Panc1 (cell line): ENCODE data around the gene UBE3B. TPM values are rescaled to one million over a fixed set of nuclear protein-coding genes. Genes with fewer than 3 reads are reported as not detected.

Experiments used
- ATAC-seq: fragments of 200-7000 bp; cut with Tn5 transposase; 2 replicates; pipeline ENCODE4 v1.9.1; 2020; ENCODE audit warnings: mild to moderate bottlenecking, moderate library complexity
- BruUV-seq: library from RNA; stranded (reverse); fragments of 400-500 nt; replicated peaks from 2 replicates; lab custom pipeline; 2021; lab: Mats Ljungman, UMichigan
- CTCF ChIA-PET: fragments of 300-600 bp; sonication (Branson Sonifier 250); formaldehyde crosslinking; loops from one replicate; lab custom pipeline; 2022; ENCODE audit warnings: antibody characterized with exemption; lab: Charles Lee
- POLR2A ChIA-PET: fragments of 300-600 bp; sonication (Branson Sonifier 250); formaldehyde crosslinking; loops from one replicate; lab custom pipeline; 2022; ENCODE audit warnings: antibody characterized with exemption; lab: Charles Lee
- DNase-seq: peaks from one replicate; pipeline ENCODE4 v3.0.0-alpha.2; 2010; ENCODE audit warnings: low read depth, low spot score
- H3K27ac ChIP-seq: 2 replicates; pipeline ENCODE4 v1.5.1; 2011; ENCODE audit warnings: mild to moderate bottlenecking, low read length, inconsistent platforms
- H3K27me3 ChIP-seq: fragments of 200-500 bp; sonication (Bioruptor generic); 2 replicates; pipeline ENCODE4 v1.6.0; 2014; ENCODE audit warnings: low read length, inconsistent platforms; ENCODE audit not compliant: control insufficient read depth, insufficient read depth
- H3K36me3 ChIP-seq: fragments of 200-500 bp; sonication (Bioruptor generic); 2 replicates; pipeline ENCODE4 v1.5.1; 2014; ENCODE audit warnings: inconsistent platforms, mild to moderate bottlenecking, low read length, moderate library complexity; ENCODE audit not compliant: control insufficient read depth, insufficient read depth
- H3K4me1 ChIP-seq: 2 replicates; pipeline ENCODE4 v1.5.1; 2011; ENCODE audit warnings: inconsistent platforms, mild to moderate bottlenecking, low read length, moderate library complexity; ENCODE audit not compliant: control insufficient read depth, insufficient read depth
- H3K4me3 ChIP-seq, 2 experiments: 2 replicates each; pipeline ENCODE4 v1.5.1; 2011 to 2012; ENCODE audit warnings: low read depth in 2 of 2, low read length in 2 of 2, mild to moderate bottlenecking in 2 of 2, inconsistent platforms in 1 of 2, moderate library complexity in 1 of 2
- H3K9me3 ChIP-seq: fragments of 200-500 bp; sonication (Bioruptor generic); 2 replicates; pipeline ENCODE4 v1.5.1; 2014; ENCODE audit warnings: low read depth, mild to moderate bottlenecking, inconsistent platforms, low read length, moderate library complexity; ENCODE audit not compliant: control insufficient read depth, insufficient read depth
- POLR2AphosphoS5 ChIP-seq: IDR thresholded peaks from 2 replicates; pipeline ENCODE4 v1.6.1; 2012; ENCODE audit warnings: mild to moderate bottlenecking, low read depth, low read length, moderate library complexity
- SIN3A ChIP-seq: IDR thresholded peaks from 2 replicates; pipeline ENCODE4 v1.6.1; 2012; ENCODE audit warnings: low read depth, mild to moderate bottlenecking, low read length, moderate library complexity, borderline replicate concordance; ENCODE audit not compliant: insufficient read depth
- TCF7L2 ChIP-seq: IDR thresholded peaks from 2 replicates; pipeline ENCODE4 v1.6.1; 2011; ENCODE audit warnings: mild to moderate bottlenecking, low read depth, low read length, inconsistent platforms
- in situ Hi-C: cut with HindIII; loops from 2 replicates; pipeline ENCODE4 v1.10.0; 2016; ENCODE audit warnings: low sequenced_read_pairs, low pct_unique_long_range_greater_than_20kb
- intact Hi-C: fragments of 100-400 bp; cut with micrococcal nuclease; formaldehyde crosslinking; loops from one replicate; pipeline ENCODE4 v1.10.0; 2022; ENCODE audit not compliant: unreplicated experiment
- total RNA-seq: library from RNA; stranded (reverse); gene quantifications from one replicate; pipeline ENCODE4 v1.2.1, GENCODE V29; 2021; ENCODE audit not compliant: unreplicated experiment
- TF ChIP-seq, protein P1 (sequence below): fragments of 450-650 bp; IDR thresholded peaks from 2 replicates; pipeline ENCODE4 v1.5.1; 2017; ENCODE audit warnings: mild to moderate bottlenecking
- TF ChIP-seq, protein P2 (sequence below), 2 experiments: IDR thresholded peaks; 2 replicates each; pipeline ENCODE4 v1.6.1; 2011 to 2012; ENCODE audit warnings: low read depth in 2 of 2, control low read depth in 1 of 2, low read length in 1 of 2, mild to moderate bottlenecking in 1 of 2, moderate library complexity in 1 of 2; ENCODE audit not compliant: insufficient read depth in 1 of 2

Gene UBE3B
- total RNA-seq, 1 experiment from 2014 or later = 38.9 TPM

DNA sequence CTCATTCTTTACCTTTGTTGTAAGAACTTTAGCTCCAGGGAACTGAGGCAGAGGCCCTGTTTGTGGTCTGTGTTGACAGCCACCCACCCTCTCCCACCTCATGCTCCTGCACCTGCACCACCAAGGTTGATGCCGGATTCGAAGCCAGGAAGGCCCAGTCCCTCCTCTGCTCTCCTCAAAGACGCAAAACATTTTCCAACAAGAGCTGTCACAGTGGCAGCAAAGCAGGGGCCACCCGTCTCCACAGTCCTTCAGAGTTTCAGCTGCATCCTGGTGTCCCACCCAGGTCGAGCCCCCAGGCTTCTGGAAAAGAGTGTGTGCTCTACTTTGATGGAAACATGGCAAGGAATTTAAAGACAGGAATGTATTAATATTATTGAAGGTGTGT, 58.4 kb downstream of the UBE3B start:
- no peak overlapping the region for H3K27ac ChIP-seq
- H3K9me3 ChIP-seq = no peaks in the 10 kb centered on the region
- BruUV-seq = no TSS peak
- TF ChIP-seq, protein P1, sequence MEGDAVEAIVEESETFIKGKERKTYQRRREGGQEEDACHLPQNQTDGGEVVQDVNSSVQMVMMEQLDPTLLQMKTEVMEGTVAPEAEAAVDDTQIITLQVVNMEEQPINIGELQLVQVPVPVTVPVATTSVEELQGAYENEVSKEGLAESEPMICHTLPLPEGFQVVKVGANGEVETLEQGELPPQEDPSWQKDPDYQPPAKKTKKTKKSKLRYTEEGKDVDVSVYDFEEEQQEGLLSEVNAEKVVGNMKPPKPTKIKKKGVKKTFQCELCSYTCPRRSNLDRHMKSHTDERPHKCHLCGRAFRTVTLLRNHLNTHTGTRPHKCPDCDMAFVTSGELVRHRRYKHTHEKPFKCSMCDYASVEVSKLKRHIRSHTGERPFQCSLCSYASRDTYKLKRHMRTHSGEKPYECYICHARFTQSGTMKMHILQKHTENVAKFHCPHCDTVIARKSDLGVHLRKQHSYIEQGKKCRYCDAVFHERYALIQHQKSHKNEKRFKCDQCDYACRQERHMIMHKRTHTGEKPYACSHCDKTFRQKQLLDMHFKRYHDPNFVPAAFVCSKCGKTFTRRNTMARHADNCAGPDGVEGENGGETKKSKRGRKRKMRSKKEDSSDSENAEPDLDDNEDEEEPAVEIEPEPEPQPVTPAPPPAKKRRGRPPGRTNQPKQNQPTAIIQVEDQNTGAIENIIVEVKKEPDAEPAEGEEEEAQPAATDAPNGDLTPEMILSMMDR = no peak
- TF ChIP-seq, protein P2, sequence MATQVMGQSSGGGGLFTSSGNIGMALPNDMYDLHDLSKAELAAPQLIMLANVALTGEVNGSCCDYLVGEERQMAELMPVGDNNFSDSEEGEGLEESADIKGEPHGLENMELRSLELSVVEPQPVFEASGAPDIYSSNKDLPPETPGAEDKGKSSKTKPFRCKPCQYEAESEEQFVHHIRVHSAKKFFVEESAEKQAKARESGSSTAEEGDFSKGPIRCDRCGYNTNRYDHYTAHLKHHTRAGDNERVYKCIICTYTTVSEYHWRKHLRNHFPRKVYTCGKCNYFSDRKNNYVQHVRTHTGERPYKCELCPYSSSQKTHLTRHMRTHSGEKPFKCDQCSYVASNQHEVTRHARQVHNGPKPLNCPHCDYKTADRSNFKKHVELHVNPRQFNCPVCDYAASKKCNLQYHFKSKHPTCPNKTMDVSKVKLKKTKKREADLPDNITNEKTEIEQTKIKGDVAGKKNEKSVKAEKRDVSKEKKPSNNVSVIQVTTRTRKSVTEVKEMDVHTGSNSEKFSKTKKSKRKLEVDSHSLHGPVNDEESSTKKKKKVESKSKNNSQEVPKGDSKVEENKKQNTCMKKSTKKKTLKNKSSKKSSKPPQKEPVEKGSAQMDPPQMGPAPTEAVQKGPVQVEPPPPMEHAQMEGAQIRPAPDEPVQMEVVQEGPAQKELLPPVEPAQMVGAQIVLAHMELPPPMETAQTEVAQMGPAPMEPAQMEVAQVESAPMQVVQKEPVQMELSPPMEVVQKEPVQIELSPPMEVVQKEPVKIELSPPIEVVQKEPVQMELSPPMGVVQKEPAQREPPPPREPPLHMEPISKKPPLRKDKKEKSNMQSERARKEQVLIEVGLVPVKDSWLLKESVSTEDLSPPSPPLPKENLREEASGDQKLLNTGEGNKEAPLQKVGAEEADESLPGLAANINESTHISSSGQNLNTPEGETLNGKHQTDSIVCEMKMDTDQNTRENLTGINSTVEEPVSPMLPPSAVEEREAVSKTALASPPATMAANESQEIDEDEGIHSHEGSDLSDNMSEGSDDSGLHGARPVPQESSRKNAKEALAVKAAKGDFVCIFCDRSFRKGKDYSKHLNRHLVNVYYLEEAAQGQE (IDR thresholded peaks at IDR 0.05; ENCODE audit: insufficient read depth in 1 of 2, low read depth in 2 of 2, low read length in 1 of 2) = no peak
- TF ChIP-seq POLR2AphosphoS5 (no peak), TCF7L2 (no peak), SIN3A (no peak)
- in situ Hi-C loops (no loop called here), intact Hi-C loops (no loop called here)
- H3K4me1 ChIP-seq = no peaks in the 10 kb centered on the region
- ATAC-seq = no peak
- H3K27me3 ChIP-seq = no peaks in the 10 kb centered on the region
- POLR2A ChIA-PET = interaction anchor here (0.6 kb wide), 1 partner anchor 457 kb away, joined by 8 read pairs; no protein-coding TSS in a partner anchor
- no peak overlapping the region for H3K4me3 ChIP-seq
- DNase-seq = no peak
- CTCF ChIA-PET = no interaction called here
- H3K36me3 ChIP-seq = no peaks in the 10 kb centered on the region

DNA sequence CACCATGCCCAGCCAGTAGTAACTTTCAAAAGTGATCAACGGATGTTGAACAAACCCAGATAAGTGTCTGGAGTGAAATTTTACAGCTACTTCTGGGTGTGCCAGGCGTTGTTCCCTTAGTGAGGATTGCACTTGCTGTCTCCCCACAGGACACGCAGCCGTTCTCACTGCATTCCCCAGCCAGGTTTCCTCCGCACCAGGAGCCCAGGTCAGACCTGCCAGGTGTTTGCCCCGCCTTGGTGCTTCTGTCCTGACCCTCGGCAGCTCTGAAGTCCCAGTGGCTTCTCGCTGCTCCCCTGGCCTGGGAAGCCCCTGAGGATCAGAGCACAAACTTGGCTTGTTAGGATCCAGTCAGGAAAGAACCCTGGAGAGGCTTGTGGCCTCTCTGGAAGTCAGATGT, 59.7 kb downstream of the UBE3B start:
- ChIA-PET CTCF (no interaction called here), POLR2A (no interaction called here)
- intact Hi-C loops (no loop called here), in situ Hi-C loops (no loop called here)
- Histone ChIP-seq H3K9me3 (no peaks in the 10 kb centered on the region), H3K27ac (no peak overlapping the region), H3K4me1 (no peaks in the 10 kb centered on the region), H3K36me3 (no peaks in the 10 kb centered on the region), H3K27me3 (no peaks in the 10 kb centered on the region), H3K4me3 (no peak overlapping the region)
- TF ChIP-seq, protein P1 = no peak
- TF ChIP-seq TCF7L2 = no peak
- no peak for TF ChIP-seq POLR2AphosphoS5
- TF ChIP-seq, protein P2 (IDR thresholded peaks at IDR 0.05; ENCODE audit: insufficient read depth in 1 of 2, low read depth in 2 of 2, low read length in 1 of 2) = no peak
- no peak for TF ChIP-seq SIN3A
- DNase-seq = no peak
- no peak for ATAC-seq
- BruUV-seq = no TSS peak
